HepG2 (cell line): Measurements from ENCODE around the gene BSND. TPM values are rescaled to one million over a fixed set of nuclear protein-coding genes. Genes with fewer than 3 reads are reported as not detected.
A peak's percentile ranks its signal among the peaks of the same experiment; 100 is the strongest.

Experiments used
- ATAC-seq: fragments of 200-7000 bp; cut with Tn5 transposase; 3 replicates; pipeline ENCODE4 v1.9.1; 2020; ENCODE audit warnings: mild to moderate bottlenecking, moderate library complexity
- BruUV-seq: library from RNA; stranded (reverse); fragments of 400-500 nt; replicated peaks from 2 replicates; lab custom pipeline; 2021; lab: Mats Ljungman, UMichigan
- CTCF ChIA-PET: fragments of 300-600 bp; formaldehyde crosslinking; extraction: SDS; loops from one replicate; lab custom pipeline; 2021; ENCODE audit warnings: low total read pairs, inconsistent platforms, low intra/inter-chr PET ratio; lab: Yijun Ruan, JAX
- POLR2A ChIA-PET: fragments of 350-600 bp; sonication (Branson Sonifier 250); formaldehyde crosslinking; loops from one replicate; lab custom pipeline; 2020; ENCODE audit warnings: antibody characterized with exemption, inconsistent platforms; lab: Yijun Ruan, JAX
- DNase-seq: peaks from one replicate; pipeline ENCODE4 v3.0.0-alpha.2; 2015; ENCODE audit warnings: low spot score
- FAIRE-seq: peaks from 3 replicates; lab custom pipeline; 2011; peaks lifted over from hg19 to GRCh38; lab: Jason Lieb, UNC
- H2AFZ ChIP-seq: one replicate; pipeline ENCODE4 v1.6.1; 2011; ENCODE audit warnings: low read length, inconsistent platforms
- H3K27ac ChIP-seq: fragments of 300-600 bp; 3 replicates; pipeline ENCODE4 v1.8.0; 2011; ENCODE audit warnings: mixed run types, mild to moderate bottlenecking, mixed read lengths, low read length, inconsistent platforms; ENCODE audit not compliant: insufficient read depth; ENCODE audit errors: extremely low read length
- H3K27me3 ChIP-seq, 2 experiments: fragments of 200-600 bp in 1 of 2; 2 replicates in 1 of 2; 3 replicates in 1 of 2; pipeline versions ENCODE4 v1.6.0 to v1.8.0; 2011; ENCODE audit warnings: low read length in 2 of 2, mild to moderate bottlenecking in 2 of 2, moderate library complexity in 2 of 2, inconsistent platforms in 1 of 2; ENCODE audit not compliant: insufficient read depth in 2 of 2, control insufficient read depth in 1 of 2
- H3K36me3 ChIP-seq, 2 experiments: fragments of 200-600 bp in 1 of 2; replicated peaks in 1 of 2; 2 replicates in 1 of 2; 3 replicates in 1 of 2; pipeline versions ENCODE4 v1.5.1 to v1.8.0; 2011; ENCODE audit warnings: low read length in 2 of 2, inconsistent platforms in 1 of 2; ENCODE audit not compliant: insufficient read depth in 2 of 2, control insufficient read depth in 1 of 2
- H3K4me1 ChIP-seq: 2 replicates; pipeline ENCODE4 v1.5.1; 2012; ENCODE audit warnings: low read length, inconsistent platforms; ENCODE audit not compliant: insufficient read depth
- H3K4me2 ChIP-seq: 2 replicates; pipeline ENCODE4 v1.6.0; 2011; ENCODE audit warnings: low read depth, low read length, inconsistent platforms
- H3K4me3 ChIP-seq, 3 experiments: fragments of 200-600 bp in 1 of 3; sonication (generic), shearing (Covaris generic) in 1 of 3; replicated peaks in 1 of 3; 2 replicates each; pipeline ENCODE4 v1.5.1; 2011 to 2016; ENCODE audit warnings: low read length in 3 of 3, inconsistent platforms in 2 of 3, low read depth in 2 of 3, mild to moderate bottlenecking in 2 of 3, control low read depth in 1 of 3, mixed read lengths in 1 of 3; ENCODE audit not compliant: insufficient read depth in 1 of 3
- H3K79me2 ChIP-seq: one replicate; pipeline ENCODE4 v1.6.1; 2011; ENCODE audit warnings: low read length, inconsistent platforms; ENCODE audit not compliant: insufficient read depth
- H3K9ac ChIP-seq: 2 replicates; pipeline ENCODE4 v1.6.0; 2011; ENCODE audit warnings: mild to moderate bottlenecking, low read depth, low read length, inconsistent platforms; ENCODE audit not compliant: insufficient read depth
- H3K9me3 ChIP-seq: 2 replicates; pipeline ENCODE4 v1.5.1; 2012; ENCODE audit warnings: mild to moderate bottlenecking, low read length
- H4K20me1 ChIP-seq: 2 replicates; pipeline ENCODE4 v1.6.0; 2011; ENCODE audit warnings: inconsistent platforms, mild to moderate bottlenecking, low read length, moderate library complexity; ENCODE audit not compliant: insufficient read depth
- KLF12 ChIP-seq: sonication (generic); formaldehyde crosslinking; IDR thresholded peaks from 2 replicates; pipeline ENCODE4 v1.4.0; 2020; ENCODE audit warnings: missing genetic modification reagents, borderline replicate concordance
- MIER2 ChIP-seq: IDR thresholded peaks from 2 replicates; pipeline ENCODE4 v1.6.1; 2016; ENCODE audit warnings: missing biosample characterization, missing genetic modification reagents
- MNT ChIP-seq: fragments of 450-650 bp; IDR thresholded peaks from 2 replicates; pipeline ENCODE4 v1.6.1; 2016
- MTA3 ChIP-seq: sonication (generic); formaldehyde crosslinking; IDR thresholded peaks from 2 replicates; pipeline ENCODE4 v1.4.0; 2020; ENCODE audit warnings: missing genetic modification reagents
- SAP130 ChIP-seq: IDR thresholded peaks from 2 replicates; pipeline ENCODE4 v1.6.1; 2016; ENCODE audit warnings: low read depth
- SIX1 ChIP-seq: sonication (generic); formaldehyde crosslinking; IDR thresholded peaks from 2 replicates; pipeline ENCODE4 v1.4.0; 2020; ENCODE audit warnings: missing genetic modification reagents, borderline replicate concordance
- ZNF263 ChIP-seq: sonication (generic); formaldehyde crosslinking; IDR thresholded peaks from 2 replicates; pipeline ENCODE4 v1.4.0; 2020; ENCODE audit warnings: missing genetic modification reagents
- WGBS: methylation state at CpG from one replicate; pipeline ENCODE4 v1.1.6; 2017; ENCODE audit warnings: low lambda C conversion rate; 5-methylcytosine and 5-hydroxymethylcytosine counted together
- in situ Hi-C: cut with HindIII; loops from 2 replicates; pipeline ENCODE4 v1.10.0; 2017; ENCODE audit warnings: low pct_unique_long_range_greater_than_20kb; ENCODE audit not compliant: extremely low pct_ligation_motif_present
- intact Hi-C: fragments of 100-400 bp; cut with micrococcal nuclease; formaldehyde crosslinking; loops from one replicate; pipeline ENCODE4 v1.10.0; 2022; ENCODE audit not compliant: unreplicated experiment
- polyA plus RNA-seq, 8 experiments: library from polyadenylated mRNA; depleted of rRNA in 3 of 8; stranded (reverse) in 7 of 8; unstranded in 1 of 8; fragments of >200 nt; fragmentation: Illumina TruSeq in 4 of 8; extraction: Trizol in 4 of 8; gene quantifications; 2 replicates each; pipeline versions ENCODE4 v1.2.1 to v1.2.3, GENCODE V29; 2011 to 2016; ENCODE audit warnings: low read depth in 4 of 8, missing spikeins in 1 of 8, mixed read lengths in 1 of 8; ENCODE audit not compliant: insufficient read depth in 1 of 8
- total RNA-seq, 5 experiments: library from RNA; depleted of rRNA; stranded (reverse); fragments of >200 nt; fragmentation: Illumina TruSeq; extraction: Trizol; gene quantifications; 2 replicates each; pipeline ENCODE4 v1.2.3, GENCODE V29; 2016; ENCODE audit warnings: low read depth in 1 of 5

The BSND gene
- total and polyA plus RNA-seq, 2 of the 13 experiments (the other 11 are each of a cell fraction or from before 2014, with no cell fraction given) = not detected

GRCh38 chr1:55000110-55001085 is 1.7 kb downstream of the BSND start:
- CTCF ChIA-PET = no interaction called here
- Histone ChIP-seq H3K36me3 (no peaks in the 10 kb centered on the region), H3K9ac (no peak overlapping the region), H2AFZ (no peak overlapping the region), H3K9me3 (no peaks in the 10 kb centered on the region), H3K27me3 (peaks cover 1 to 35% of the 10 kb centered on the region in 2 experiments; a peak in 4 of 5 replicates), H3K27ac (no peak overlapping the region), H3K79me2 (no peaks in the 10 kb centered on the region), H3K4me2 (no peak overlapping the region), H3K4me1 (peaks cover 7% of the 10 kb centered on the region; the same call in 1 of the 2 replicates), H4K20me1 (no peaks in the 10 kb centered on the region), H3K4me3 (no peak overlapping the region)
- 18% methylated on average over 8 of the region's 8 CpGs for WGBS
- FAIRE-seq (no peak), ATAC-seq (no peak), DNase-seq (no peak)
- POLR2A ChIA-PET = no interaction called here
- in situ Hi-C loops (no loop called here), intact Hi-C loops (no loop called here)
- no TSS peak for BruUV-seq
- TF ChIP-seq MNT (peak; percentile 73), MTA3 (CRISPR knock-in tag) (no peak)

DNA sequence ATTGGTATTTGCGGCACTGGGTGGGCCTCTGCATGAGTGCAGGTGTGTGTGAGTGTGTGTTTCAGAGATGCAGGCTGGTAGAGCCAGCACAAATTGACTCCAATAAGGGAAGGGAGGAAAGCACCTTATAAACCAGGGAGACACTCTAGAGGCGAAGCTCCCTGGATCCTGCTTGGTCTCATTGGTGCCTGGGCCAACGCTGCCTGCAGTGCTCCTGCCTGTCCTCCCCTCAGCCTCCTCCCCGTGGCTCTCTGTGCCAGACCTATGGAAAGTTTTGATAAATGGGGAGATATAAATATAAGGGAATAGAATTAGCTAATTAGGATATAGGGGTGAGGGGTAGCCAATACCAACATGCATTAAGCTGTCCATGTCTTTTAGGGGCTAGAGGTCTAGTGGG is 2.6 kb downstream of the BSND start:
- Histone ChIP-seq H3K4me2 (no peak overlapping the region), H3K4me3 (no peak overlapping the region), H3K4me1 (peaks cover 7% of the 10 kb centered on the region; the same call in 1 of the 2 replicates), H3K9me3 (no peaks in the 10 kb centered on the region), H3K79me2 (no peaks in the 10 kb centered on the region), H2AFZ (no peak overlapping the region), H3K36me3 (no peaks in the 10 kb centered on the region), H3K27ac (no peak overlapping the region), H3K9ac (no peak overlapping the region), H4K20me1 (no peaks in the 10 kb centered on the region), H3K27me3 (peaks cover 3 to 30% of the 10 kb centered on the region in 2 experiments)
- DNase-seq (no peak), FAIRE-seq (no peak), ATAC-seq (no peak)
- 22% methylated on average over 4 of the region's 4 CpGs for WGBS
- TF ChIP-seq SIX1 (no peak), KLF12 (CRISPR knock-in tag) (no peak), ZNF263 (peak; percentile 46; the same call in 1 of the 2 replicates), MIER2 (CRISPR knock-in tag) (no peak), SAP130 (CRISPR knock-in tag) (no peak)
- BruUV-seq = no TSS peak
- CTCF ChIA-PET = no interaction called here
- intact Hi-C loops = no loop called here
- POLR2A ChIA-PET = no interaction called here
- in situ Hi-C loops = no loop called here
